SJSA1 (cell line): ENCODE results near the gene MAN2A1. TPM values are rescaled to one million over a fixed set of nuclear protein-coding genes. Genes with fewer than 3 reads are reported as not detected.

Experiments used
- DNase-seq, 2 experiments: peaks; one replicate each; pipeline ENCODE4 v3.0.0-alpha.2; 2015 to 2020; ENCODE audit warnings: low spot score in 2 of 2, low read depth in 1 of 2
- H3K27ac ChIP-seq: fragments of 250-450 bp; sonication (Bioruptor Pico); 2 replicates; pipeline ENCODE4 v1.5.1; 2020; ENCODE audit warnings: mild to moderate bottlenecking, moderate library complexity
- H3K27me3 ChIP-seq: fragments of 250-450 bp; sonication (Bioruptor Pico); replicated peaks from 2 replicates; pipeline ENCODE4 v1.5.1; 2020; ENCODE audit warnings: mild to moderate bottlenecking, moderate library complexity
- H3K36me3 ChIP-seq: fragments of 250-450 bp; sonication (Bioruptor Pico); 2 replicates; pipeline ENCODE4 v1.5.1; 2020; ENCODE audit warnings: mild to moderate bottlenecking
- H3K4me1 ChIP-seq: fragments of 250-450 bp; sonication (Bioruptor Pico); replicated peaks from 2 replicates; pipeline ENCODE4 v1.6.1; 2021; ENCODE audit warnings: mild to moderate bottlenecking
- H3K4me3 ChIP-seq: fragments of 250-450 bp; sonication (Bioruptor Pico); 2 replicates; pipeline ENCODE4 v1.5.1; 2020; ENCODE audit warnings: mild to moderate bottlenecking
- H3K9me3 ChIP-seq: fragments of 250-450 bp; sonication (Bioruptor Pico); replicated peaks from 2 replicates; pipeline ENCODE4 v1.5.1; 2020; ENCODE audit warnings: mild to moderate bottlenecking
- total RNA-seq: library from RNA; depleted of rRNA; stranded (reverse); fragments of >200 nt; shearing (Covaris generic); gene quantifications from 2 replicates; pipeline ENCODE4 v1.2.3, GENCODE V29; 2014

Gene MAN2A1
- total RNA-seq, 1 experiment from 2014 or later, result 112 TPM

GRCh38 chr5:109703829-109704228, 14.1 kb downstream of the MAN2A1 start:
- no peaks in the 10 kb centered on the region; the same call in 1 of the 2 replicates for H3K9me3 ChIP-seq
- H3K27ac ChIP-seq, result no peak overlapping the region
- DNase-seq, result no peak
- H3K4me1 ChIP-seq, result no peaks in the 10 kb centered on the region
- H3K4me3 ChIP-seq, result no peak overlapping the region
- peaks cover 23% of the 10 kb centered on the region for H3K36me3 ChIP-seq
- H3K27me3 ChIP-seq, result no peaks in the 10 kb centered on the region

GRCh38 chr5:109704282-109704952, 14.7 kb downstream of the MAN2A1 start:
- Histone ChIP-seq H3K27me3 (no peaks in the 10 kb centered on the region), H3K4me3 (no peak overlapping the region), H3K27ac (no peak overlapping the region), H3K36me3 (peaks cover 20% of the 10 kb centered on the region), H3K9me3 (no peaks in the 10 kb centered on the region; the same call in 1 of the 2 replicates), H3K4me1 (no peaks in the 10 kb centered on the region)
- no peak for DNase-seq

DNA sequence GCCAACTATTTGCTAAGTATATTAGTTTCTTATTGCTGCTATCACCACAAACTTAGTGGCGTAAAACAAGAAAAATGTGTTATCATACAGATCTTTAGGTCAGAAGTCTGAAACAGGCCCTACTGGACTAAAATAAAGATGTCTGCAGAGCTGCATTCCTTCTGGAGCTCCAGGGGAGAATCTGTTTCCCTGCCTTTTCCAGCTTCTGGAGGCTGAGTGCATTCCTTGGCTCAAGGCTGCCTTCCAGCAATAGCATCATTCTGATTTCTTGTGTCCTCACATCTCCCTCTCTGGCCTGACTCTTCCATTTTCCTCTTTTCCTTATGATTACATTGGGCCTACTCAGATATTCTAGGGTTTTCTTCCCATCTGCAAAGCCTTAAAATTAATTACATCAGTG, 15.9 kb downstream of the MAN2A1 start:
- no peak for DNase-seq
- H3K36me3 ChIP-seq, result peaks cover 14% of the 10 kb centered on the region
- H3K4me1 ChIP-seq, result no peaks in the 10 kb centered on the region
- H3K27me3 ChIP-seq, result no peaks in the 10 kb centered on the region
- H3K27ac ChIP-seq, result no peak overlapping the region
- no peak overlapping the region for H3K4me3 ChIP-seq
- H3K9me3 ChIP-seq, result no peaks in the 10 kb centered on the region; the same call in 1 of the 2 replicates

GRCh38 chr5:109706095-109706494, 16.4 kb downstream of the MAN2A1 start:
- Histone ChIP-seq H3K4me3 (no peak overlapping the region), H3K9me3 (no peaks in the 10 kb centered on the region; the same call in 1 of the 2 replicates), H3K27me3 (no peaks in the 10 kb centered on the region), H3K27ac (no peak overlapping the region), H3K36me3 (peaks cover 14% of the 10 kb centered on the region), H3K4me1 (no peaks in the 10 kb centered on the region)
- no peak for DNase-seq

- H3K9me3 ChIP-seq, result no peaks in the 10 kb centered on the region; the same call in 1 of the 2 replicates
- H3K4me3 ChIP-seq, result no peak overlapping the region
- no peak for DNase-seq
- no peaks in the 10 kb centered on the region for H3K27me3 ChIP-seq
- no peak overlapping the region for H3K27ac ChIP-seq
- no peaks in the 10 kb centered on the region for H3K4me1 ChIP-seq
- peaks cover 11% of the 10 kb centered on the region for H3K36me3 ChIP-seq
Measured at GRCh38 chr5:109707531-109707930, 17.8 kb downstream of the MAN2A1 start.

DNA sequence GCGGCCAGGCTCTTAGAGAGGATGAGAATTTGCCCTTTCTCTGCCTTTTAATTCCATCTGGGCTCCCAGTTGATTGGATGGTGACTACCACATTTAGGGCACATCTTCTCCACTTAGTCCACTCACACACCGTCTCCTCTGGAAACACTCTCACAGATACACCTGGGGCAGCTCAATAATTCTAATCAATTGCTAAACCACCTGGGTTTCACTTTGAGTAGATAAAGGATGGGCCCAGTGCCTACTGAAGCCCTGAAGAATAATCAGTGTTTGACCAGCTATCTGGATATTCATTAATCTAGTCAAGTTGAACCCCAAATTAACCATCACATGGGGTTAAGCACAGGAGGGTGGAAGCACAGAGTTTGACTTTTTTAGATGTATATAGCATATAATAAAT, 19.1 kb downstream of the MAN2A1 start:
- no peaks in the 10 kb centered on the region for H3K27me3 ChIP-seq
- no peak for DNase-seq
- H3K9me3 ChIP-seq, result no peaks in the 10 kb centered on the region; the same call in 1 of the 2 replicates
- H3K36me3 ChIP-seq, result peaks cover 11% of the 10 kb centered on the region
- no peak overlapping the region for H3K4me3 ChIP-seq
- no peak overlapping the region for H3K27ac ChIP-seq
- H3K4me1 ChIP-seq, result no peaks in the 10 kb centered on the region

- H3K27me3 ChIP-seq, result no peaks in the 10 kb centered on the region
- H3K4me1 ChIP-seq, result no peaks in the 10 kb centered on the region
- H3K27ac ChIP-seq, result no peak overlapping the region
- H3K4me3 ChIP-seq, result no peak overlapping the region
- no peak for DNase-seq
- peaks cover 12% of the 10 kb centered on the region for H3K36me3 ChIP-seq
- no peaks in the 10 kb centered on the region; the same call in 1 of the 2 replicates for H3K9me3 ChIP-seq
Measured at GRCh38 chr5:109709225-109709624, 19.5 kb downstream of the MAN2A1 start.

DNA sequence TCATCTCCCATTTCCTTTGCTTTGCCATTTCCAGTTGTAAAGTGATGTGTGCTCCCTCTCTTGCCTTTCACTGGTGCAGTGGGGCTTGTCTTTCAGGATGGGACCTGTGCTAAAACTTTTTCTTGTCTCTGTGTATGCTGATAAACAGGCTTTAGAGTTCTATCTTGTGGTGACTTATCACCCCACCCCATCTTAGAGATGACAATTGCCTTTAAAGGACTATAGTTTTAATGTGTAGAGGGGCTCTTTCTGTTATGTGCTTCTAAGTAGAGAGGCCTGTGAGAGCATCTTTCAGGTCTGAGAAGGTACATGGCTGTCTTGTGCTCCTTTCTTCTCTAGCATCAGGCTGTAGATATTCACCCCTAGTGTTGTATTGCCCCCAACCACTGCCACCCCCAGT, 21.9 kb downstream of the MAN2A1 start:
- H3K27ac ChIP-seq, result no peak overlapping the region

GRCh38 chr5:109713453-109713852, 23.7 kb downstream of the MAN2A1 start:
- Histone ChIP-seq H3K27me3 (no peaks in the 10 kb centered on the region), H3K4me3 (no peak overlapping the region), H3K36me3 (peaks cover 36% of the 10 kb centered on the region), H3K9me3 (no peaks in the 10 kb centered on the region), H3K27ac (no peak overlapping the region), H3K4me1 (no peaks in the 10 kb centered on the region)
- DNase-seq, result no peak

More for the DNA sequence above, 21.9 kb downstream of the MAN2A1 start:
- no peak overlapping the region for H3K4me3 ChIP-seq
- H3K36me3 ChIP-seq, result peaks cover 24% of the 10 kb centered on the region
- DNase-seq, result no peak
- H3K27me3 ChIP-seq, result no peaks in the 10 kb centered on the region
- no peaks in the 10 kb centered on the region for H3K4me1 ChIP-seq
- no peaks in the 10 kb centered on the region; the same call in 1 of the 2 replicates for H3K9me3 ChIP-seq

GRCh38 chr5:109714592-109714991, 24.9 kb downstream of the MAN2A1 start:
- H3K27ac ChIP-seq, result no peak overlapping the region
- H3K4me1 ChIP-seq, result no peaks in the 10 kb centered on the region
- no peak overlapping the region for H3K4me3 ChIP-seq
- H3K27me3 ChIP-seq, result no peaks in the 10 kb centered on the region
- H3K9me3 ChIP-seq, result no peaks in the 10 kb centered on the region
- H3K36me3 ChIP-seq, result peaks cover 33% of the 10 kb centered on the region
- no peak for DNase-seq

- Histone ChIP-seq H3K4me3 (no peak overlapping the region), H3K9me3 (no peaks in the 10 kb centered on the region), H3K27ac (no peak overlapping the region), H3K36me3 (peaks cover 33% of the 10 kb centered on the region), H3K4me1 (no peaks in the 10 kb centered on the region), H3K27me3 (no peaks in the 10 kb centered on the region)
- no peak for DNase-seq
Measured at GRCh38 chr5:109718216-109718615, 28.5 kb downstream of the MAN2A1 start.

DNA sequence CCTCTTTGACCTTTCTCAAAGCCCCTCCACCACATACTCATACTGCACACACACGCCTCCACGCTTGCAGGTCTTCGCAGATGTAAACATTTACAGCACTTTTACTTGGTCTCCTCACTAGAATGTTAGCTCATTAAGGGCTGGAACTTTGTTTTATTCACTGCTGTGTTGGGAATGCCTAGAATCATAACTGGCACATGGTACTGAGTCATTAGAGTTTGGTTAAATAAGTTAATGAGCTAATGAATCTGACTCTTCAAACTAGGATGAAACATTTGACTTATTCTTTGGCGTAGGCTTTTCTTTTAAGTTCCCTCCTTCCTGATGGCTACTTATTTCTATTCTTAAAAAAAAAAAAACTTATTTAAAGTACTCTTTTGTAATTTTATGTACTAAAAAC, 28.9 kb downstream of the MAN2A1 start:
- Histone ChIP-seq H3K36me3 (peaks cover 33% of the 10 kb centered on the region), H3K9me3 (no peaks in the 10 kb centered on the region), H3K27ac (no peak overlapping the region), H3K4me1 (no peaks in the 10 kb centered on the region), H3K27me3 (no peaks in the 10 kb centered on the region), H3K4me3 (no peak overlapping the region)
- DNase-seq, result no peak

DNA sequence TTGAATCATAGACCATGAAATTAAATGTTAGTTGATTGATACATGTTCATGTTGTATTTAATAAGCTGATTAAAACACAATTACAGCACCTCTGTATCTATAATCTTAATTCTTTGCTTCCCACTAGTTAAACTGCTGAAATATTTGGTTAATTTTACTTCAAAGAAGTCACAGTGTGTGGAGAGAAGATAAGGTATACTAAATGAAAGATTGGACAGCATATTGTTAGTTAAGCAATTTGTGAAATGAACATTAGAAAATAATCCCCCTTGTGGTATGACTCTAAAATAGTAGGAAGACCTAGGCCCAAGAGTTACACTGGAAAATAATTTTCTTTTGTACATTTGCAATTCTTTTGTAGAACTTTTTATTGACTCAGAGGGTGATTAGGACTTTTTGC, 30.3 kb downstream of the MAN2A1 start:
- no peak overlapping the region for H3K27ac ChIP-seq
- H3K27me3 ChIP-seq, result no peaks in the 10 kb centered on the region
- H3K36me3 ChIP-seq, result peaks cover 29% of the 10 kb centered on the region
- no peaks in the 10 kb centered on the region for H3K9me3 ChIP-seq
- no peaks in the 10 kb centered on the region for H3K4me1 ChIP-seq
- no peak overlapping the region for H3K4me3 ChIP-seq
- DNase-seq, result no peak

DNA sequence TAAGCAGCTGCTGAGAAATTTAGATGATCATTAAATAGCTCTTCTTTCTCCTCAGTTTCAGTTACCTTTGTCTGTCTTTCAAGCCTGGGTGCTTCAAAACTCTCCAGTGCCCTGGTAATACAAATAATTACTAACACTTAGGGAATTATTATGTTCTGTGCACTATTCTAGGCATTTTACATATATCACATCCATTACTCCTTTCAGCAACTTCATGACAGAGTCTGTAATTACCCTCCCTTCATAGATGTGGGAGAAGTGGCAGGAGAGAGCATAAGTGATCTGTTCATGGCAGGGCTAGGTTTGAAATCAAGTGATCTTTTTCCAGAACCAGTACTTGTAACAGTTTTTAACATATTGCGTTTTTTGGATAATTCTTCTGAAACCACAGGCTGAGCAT, 32.0 kb downstream of the MAN2A1 start:
- Histone ChIP-seq H3K36me3 (peaks cover 24% of the 10 kb centered on the region), H3K9me3 (no peaks in the 10 kb centered on the region)
- no peak for DNase-seq

DNA sequence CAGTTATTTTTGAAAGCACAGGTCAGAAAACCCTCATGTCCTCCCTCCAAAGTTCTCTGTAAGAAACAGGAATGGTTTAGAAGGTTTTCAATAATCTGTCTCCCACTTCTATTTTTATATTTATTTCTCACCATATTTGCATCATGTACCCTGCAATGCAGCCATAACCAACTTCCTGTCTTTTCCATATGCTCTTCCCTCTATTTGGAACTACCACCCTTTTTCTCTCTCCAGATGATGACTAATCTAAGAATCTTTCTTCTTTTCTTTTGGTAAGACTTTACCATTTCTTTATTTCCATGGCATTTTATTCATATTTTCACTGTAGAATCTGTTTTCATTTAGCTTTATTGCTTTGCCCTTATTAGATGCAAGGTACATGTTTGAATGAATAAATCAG, 33.9 kb downstream of the MAN2A1 start:
- Histone ChIP-seq H3K9me3 (no peaks in the 10 kb centered on the region), H3K27me3 (no peaks in the 10 kb centered on the region), H3K27ac (no peak overlapping the region), H3K4me1 (no peaks in the 10 kb centered on the region), H3K4me3 (no peak overlapping the region), H3K36me3 (peaks cover 9% of the 10 kb centered on the region)
- DNase-seq, result no peak

More for the DNA sequence above, 32.0 kb downstream of the MAN2A1 start:
- no peak overlapping the region for H3K4me3 ChIP-seq
- H3K4me1 ChIP-seq, result no peaks in the 10 kb centered on the region
- H3K27me3 ChIP-seq, result no peaks in the 10 kb centered on the region
- no peak overlapping the region for H3K27ac ChIP-seq
